B cell (primary cell): ENCODE results near the gene AUTS2. TPM values are rescaled to one million over a fixed set of nuclear protein-coding genes. Genes with fewer than 3 reads are reported as not detected.

Experiments
- ATAC-seq: fragments of 200-7000 bp; cut with Tn5 transposase; one replicate; pipeline ENCODE4 v1.10.0; 2021; ENCODE audit warnings: low read depth, mild to moderate bottlenecking, moderate number of reproducible peaks, moderate library complexity
- CTCF ChIA-PET: fragments of 350-600 bp; sonication (Branson Sonifier 250); formaldehyde crosslinking; loops from one replicate; lab custom pipeline; 2021; ENCODE audit warnings: antibody characterized with exemption, inconsistent platforms; lab: Charles Lee
- POLR2A ChIA-PET: fragments of 350-600 bp; sonication (Branson Sonifier 250); formaldehyde crosslinking; loops from one replicate; lab custom pipeline; 2021; ENCODE audit warnings: antibody characterized with exemption; lab: Charles Lee
- DNase-seq: peaks from one replicate; pipeline ENCODE4 v3.0.0; 2013
- H2AFZ ChIP-seq: 2 replicates; pipeline ENCODE4 v1.6.1; 2012; ENCODE audit warnings: mild to moderate bottlenecking, low read depth, low read length; ENCODE audit not compliant: insufficient read depth, poor library complexity, severe bottlenecking
- H3K27ac ChIP-seq, 2 donors: 1 replicate in 1 of 2; 2 replicates in 1 of 2; pipeline ENCODE4 v1.5.1; 2012 to 2013; ENCODE audit warnings: low read length in 2 of 2, mild to moderate bottlenecking in 2 of 2, moderate library complexity in 1 of 2
- H3K27me3 ChIP-seq, 4 experiments: fragments of 200-600 bp in 1 of 4; sonication (generic) in 1 of 4; replicated peaks in 1 of 4; 1 replicate in 2 of 4; 2 replicates in 2 of 4; pipeline versions ENCODE4 v1.6.1 to v1.7.0; 2013 to 2016; ENCODE audit warnings: low read length in 3 of 4, mild to moderate bottlenecking in 2 of 4, mixed read lengths in 1 of 4, moderate library complexity in 1 of 4; ENCODE audit not compliant: insufficient read depth in 4 of 4, control insufficient read depth in 3 of 4; ENCODE audit errors: control extremely low read depth in 1 of 4
- H3K36me3 ChIP-seq, 2 experiments: replicated peaks in 1 of 2; 1 replicate in 1 of 2; 2 replicates in 1 of 2; pipeline versions ENCODE4 v1.6.1 to v1.7.1; 2013; ENCODE audit warnings: low read length in 1 of 2; ENCODE audit not compliant: insufficient read depth in 2 of 2, control insufficient read depth in 1 of 2; ENCODE audit errors: control extremely low read depth in 1 of 2, extremely low read depth in 1 of 2
- H3K4me1 ChIP-seq, 2 donors: fragments of 200-600 bp in 1 of 2; sonication (generic) in 1 of 2; 1 replicate in 1 of 2; 2 replicates in 1 of 2; pipeline versions ENCODE4 v1.5.1 to v1.6.1; 2013 to 2017; ENCODE audit warnings: low read length in 2 of 2; ENCODE audit not compliant: control insufficient read depth in 2 of 2, insufficient read depth in 2 of 2
- H3K4me2 ChIP-seq: replicated peaks from 2 replicates; pipeline ENCODE3; 2012; ENCODE audit warnings: mild to moderate bottlenecking, low read depth, low read length; ENCODE audit not compliant: poor library complexity, severe bottlenecking
- H3K4me3 ChIP-seq, 5 experiments: fragments of 200-600 bp in 1 of 5; sonication (generic) in 1 of 5; 1 replicate in 3 of 5; 2 replicates in 2 of 5; pipeline versions ENCODE4 v1.5.1 to v1.7.0; 2011 to 2016; ENCODE audit warnings: low read length in 4 of 5, mild to moderate bottlenecking in 4 of 5, low read depth in 2 of 5, control low read depth in 1 of 5, moderate library complexity in 1 of 5; ENCODE audit not compliant: insufficient read depth in 1 of 5; ENCODE audit errors: control extremely low read depth in 1 of 5, extremely low read depth in 1 of 5
- H3K79me2 ChIP-seq: fragments of 200-600 bp; sonication (generic); one replicate; pipeline ENCODE4 v1.6.0; 2016; ENCODE audit warnings: low read length; ENCODE audit not compliant: control insufficient read depth, insufficient read depth
- H3K9ac ChIP-seq: fragments of 200-600 bp; sonication (generic); 2 replicates; pipeline ENCODE4 v1.6.1; 2017; ENCODE audit warnings: mild to moderate bottlenecking, low read length, moderate library complexity
- H3K9me3 ChIP-seq, 3 donors: one replicate each; pipeline versions ENCODE4 v1.6.1 to v1.7.1; 2013; ENCODE audit warnings: low read length in 2 of 3; ENCODE audit not compliant: control insufficient read depth in 2 of 3, insufficient read depth in 1 of 3; ENCODE audit errors: control extremely low read depth in 1 of 3
- H4K20me1 ChIP-seq: 2 replicates; pipeline ENCODE4 v1.6.0; 2012; ENCODE audit warnings: mild to moderate bottlenecking, low read length; ENCODE audit not compliant: insufficient read depth, control insufficient read depth, poor library complexity, severe bottlenecking
- H3K27ac Mint-ChIP-seq: one replicate; pipeline ENCODE4 v1.8.0; 2021; ENCODE audit warnings: mixed read lengths
- H3K27me3 Mint-ChIP-seq: one replicate; pipeline ENCODE4 v1.8.0; 2021; ENCODE audit warnings: mixed read lengths
- H3K4me1 Mint-ChIP-seq: one replicate; pipeline ENCODE4 v1.8.0; 2021; ENCODE audit warnings: mixed read lengths
- H3K4me3 Mint-ChIP-seq: one replicate; pipeline ENCODE4 v1.8.0; 2021; ENCODE audit warnings: mixed read lengths
- H3K9me3 Mint-ChIP-seq: one replicate; pipeline ENCODE4 v1.8.0; 2022; ENCODE audit warnings: mixed read lengths; ENCODE audit not compliant: insufficient read depth
- EZH2 ChIP-seq: IDR thresholded peaks from 2 replicates; pipeline ENCODE4 v1.6.1; 2012; ENCODE audit warnings: borderline replicate concordance, low read depth, mild to moderate bottlenecking, moderate library complexity, low read length; ENCODE audit not compliant: insufficient read depth, poor library complexity, severe bottlenecking
- WGBS: methylation state at CpG from one replicate; pipeline ENCODE4 v1.1.5; 2013; ENCODE audit warnings: missing lambda C conversion rate; ENCODE audit not compliant: insufficient coverage; 5-methylcytosine and 5-hydroxymethylcytosine counted together
- intact Hi-C: fragments of 100-400 bp; cut with micrococcal nuclease; formaldehyde crosslinking; loops from one replicate; pipeline ENCODE4 v1.10.0; 2022
- polyA plus RNA-seq: library from polyadenylated mRNA; depleted of rRNA; stranded (reverse); fragments of >200 nt; gene quantifications from 2 replicates; pipeline ENCODE4 v1.2.3, GENCODE V29; 2012
- total RNA-seq, 2 donors: library from RNA; stranded (reverse); fragments of 120-200 nt in 1 of 2; gene quantifications; 1 replicate in 1 of 2; 2 replicates in 1 of 2; pipeline versions ENCODE4 v1.2.3 to v1.2.4, GENCODE V29; 2013 to 2022
- TF ChIP-seq, protein P1 (sequence below): fragments of 200-600 bp; IDR thresholded peaks from one replicate; pipeline ENCODE4 v1.8.0; 2022; ENCODE audit warnings: antibody characterized with exemption, mild to moderate bottlenecking

AUTS2 gene
- total and polyA plus RNA-seq, 2 donors (not counting 1 experiment from before 2014, with no cell fraction given) = 22.3 to 35.0 TPM

DNA sequence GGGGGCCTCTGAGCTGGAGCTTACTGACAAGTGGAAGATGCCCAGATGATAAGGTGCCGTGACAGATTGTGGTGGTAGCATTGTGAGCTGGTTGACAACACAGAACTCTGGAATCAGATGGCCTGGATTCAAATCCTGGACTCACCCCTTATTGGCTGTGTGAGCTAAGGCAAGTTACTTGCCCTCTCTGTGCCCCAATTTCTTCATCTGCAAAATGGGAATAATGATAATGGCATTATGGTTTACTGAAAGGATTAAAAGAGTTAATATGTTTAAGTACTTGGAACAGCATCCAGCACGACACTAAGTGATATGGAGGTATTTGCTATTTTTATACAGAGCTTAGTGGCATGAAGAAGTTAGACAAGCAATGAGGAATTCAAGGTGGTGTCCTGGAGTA lies 1067.7 kb downstream of the AUTS2 start:
- Histone ChIP-seq H3K27me3 (no peaks in the 10 kb centered on the region), H3K9me3 (no peaks in the 10 kb centered on the region), H3K79me2 (no peaks in the 10 kb centered on the region), H4K20me1 (no peaks in the 10 kb centered on the region), H3K27ac (no peak overlapping the region), H3K4me1 (no peaks in the 10 kb centered on the region), H3K4me3 (no peak overlapping the region), H2AFZ (no peak overlapping the region), H3K4me2 (no peak overlapping the region), H3K36me3 (no peaks in the 10 kb centered on the region), H3K9ac (no peak overlapping the region)
- Mint-ChIP-seq H3K4me1 (no peaks in the 10 kb centered on the region), H3K4me3 (no peak overlapping the region), H3K9me3 (no peaks in the 10 kb centered on the region), H3K27ac (no peak overlapping the region), H3K27me3 (no peaks in the 10 kb centered on the region)
- WGBS = 96% methylated on average over 2 of the region's 2 CpGs
- ChIA-PET POLR2A (no interaction called here), CTCF (interaction anchor here (0.9 kb wide), 1 partner anchor 15 kb away, joined by 3 read pairs; no protein-coding TSS in a partner anchor)
- DNase-seq = no peak
- intact Hi-C loops = no loop called here
- TF ChIP-seq, protein P1, sequence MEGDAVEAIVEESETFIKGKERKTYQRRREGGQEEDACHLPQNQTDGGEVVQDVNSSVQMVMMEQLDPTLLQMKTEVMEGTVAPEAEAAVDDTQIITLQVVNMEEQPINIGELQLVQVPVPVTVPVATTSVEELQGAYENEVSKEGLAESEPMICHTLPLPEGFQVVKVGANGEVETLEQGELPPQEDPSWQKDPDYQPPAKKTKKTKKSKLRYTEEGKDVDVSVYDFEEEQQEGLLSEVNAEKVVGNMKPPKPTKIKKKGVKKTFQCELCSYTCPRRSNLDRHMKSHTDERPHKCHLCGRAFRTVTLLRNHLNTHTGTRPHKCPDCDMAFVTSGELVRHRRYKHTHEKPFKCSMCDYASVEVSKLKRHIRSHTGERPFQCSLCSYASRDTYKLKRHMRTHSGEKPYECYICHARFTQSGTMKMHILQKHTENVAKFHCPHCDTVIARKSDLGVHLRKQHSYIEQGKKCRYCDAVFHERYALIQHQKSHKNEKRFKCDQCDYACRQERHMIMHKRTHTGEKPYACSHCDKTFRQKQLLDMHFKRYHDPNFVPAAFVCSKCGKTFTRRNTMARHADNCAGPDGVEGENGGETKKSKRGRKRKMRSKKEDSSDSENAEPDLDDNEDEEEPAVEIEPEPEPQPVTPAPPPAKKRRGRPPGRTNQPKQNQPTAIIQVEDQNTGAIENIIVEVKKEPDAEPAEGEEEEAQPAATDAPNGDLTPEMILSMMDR = no peak
- TF ChIP-seq EZH2 = no peak
- no peak for ATAC-seq

- no peaks in the 10 kb centered on the region for H3K27me3 Mint-ChIP-seq
These were observed 1069.1 kb downstream of the AUTS2 start for GRCh38 chr7:70667406-70667805.

More at GRCh38 chr7:70667406-70667805, 1069.1 kb downstream of the AUTS2 start:
- ChIA-PET POLR2A (no interaction called here), CTCF (no interaction called here)
- H3K27me3 ChIP-seq = no peaks in the 10 kb centered on the region
- no peak overlapping the region for H2AFZ ChIP-seq
- no peaks in the 10 kb centered on the region for H3K4me1 Mint-ChIP-seq
- intact Hi-C loops = no loop called here
- TF ChIP-seq, protein P1 = no peak
- no peak for TF ChIP-seq EZH2
- 100% methylated on average over 2 of the region's 2 CpGs for WGBS
- no peaks in the 10 kb centered on the region for H4K20me1 ChIP-seq
- H3K27ac Mint-ChIP-seq = no peak overlapping the region
- no peaks in the 10 kb centered on the region for H3K79me2 ChIP-seq
- H3K4me1 ChIP-seq = no peaks in the 10 kb centered on the region
- no peak overlapping the region for H3K4me3 ChIP-seq
- ATAC-seq (no peak), DNase-seq (no peak)
- no peak overlapping the region for H3K27ac ChIP-seq
- no peaks in the 10 kb centered on the region for H3K36me3 ChIP-seq
- H3K4me3 Mint-ChIP-seq = no peak overlapping the region
- H3K9ac ChIP-seq = no peak overlapping the region
- H3K9me3 Mint-ChIP-seq = no peaks in the 10 kb centered on the region
- H3K9me3 ChIP-seq = no peaks in the 10 kb centered on the region
- no peak overlapping the region for H3K4me2 ChIP-seq
